ENCODE data around the gene ARFIP2.
A peak's percentile ranks its signal among the peaks of the same experiment; 100 is the strongest.
"Not testable (repeated sequence)": the region's sequence is repeated elsewhere in the genome, so short reads cannot be mapped to it uniquely, and the experiment has no call there.

The ARFIP2 gene

DNA sequence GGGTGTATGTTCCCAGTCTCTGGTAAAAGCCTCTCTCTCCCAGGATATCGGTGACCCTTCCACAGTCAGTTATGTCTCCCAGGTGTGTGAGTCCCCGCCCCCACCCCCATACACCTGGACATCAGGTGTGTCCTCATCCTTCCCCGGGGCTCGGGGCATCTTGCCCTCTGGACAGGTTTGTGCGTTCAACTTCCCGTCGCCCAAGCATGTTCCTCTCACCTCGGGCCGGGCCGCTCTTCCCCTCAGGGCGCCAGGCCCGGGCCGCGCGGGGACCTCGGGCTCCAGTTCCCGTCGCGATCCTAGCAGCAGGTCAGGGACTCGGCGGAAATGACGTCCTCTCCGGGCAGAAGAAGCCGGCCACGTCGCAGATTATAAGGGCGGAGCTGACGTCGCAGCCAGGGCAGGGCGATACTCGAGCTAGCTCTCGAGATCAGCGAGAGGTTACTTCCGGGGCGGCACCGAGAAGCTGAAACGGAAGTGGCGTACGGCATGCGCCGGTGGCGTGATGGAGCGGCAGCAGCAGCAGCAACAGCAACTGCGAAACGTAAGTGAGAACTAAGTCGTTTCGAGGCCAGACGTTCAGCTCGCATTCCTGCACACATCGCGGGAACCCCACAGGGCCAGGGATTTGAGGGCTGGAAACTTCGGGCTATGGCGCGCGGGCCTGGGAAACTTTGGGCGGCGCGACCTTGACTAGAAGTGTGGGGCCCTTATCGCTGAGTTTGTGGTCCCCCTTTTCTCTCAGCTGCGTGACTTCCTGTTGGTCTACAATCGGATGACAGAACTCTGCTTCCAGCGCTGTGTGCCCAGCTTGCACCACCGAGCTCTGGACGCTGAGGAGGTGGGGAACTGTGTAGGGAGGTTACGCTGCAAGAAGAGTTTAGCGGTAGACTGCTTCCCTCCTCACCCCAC is at the start of gene ARFIP2, which contains the start of gene TIMM10B:
TSS of gene ARFIP2 (minus strand) at position 320 of the 912 bp plus-strand sequence. CDS start 910 bp downstream, outside the sequence.
TSS of gene TIMM10B (plus strand) at position 490 of the 912 bp plus-strand sequence. CDS start at position 506, 16 bp downstream.
- peak; percentile 93 for DNase-seq (ENCODE audit: low read depth)

GRCh38 chr11:6530848-6531247 is 49.7 kb upstream of the ARFIP2 start:
- DNase-seq (ENCODE audit: low read depth): no peak

DNA sequence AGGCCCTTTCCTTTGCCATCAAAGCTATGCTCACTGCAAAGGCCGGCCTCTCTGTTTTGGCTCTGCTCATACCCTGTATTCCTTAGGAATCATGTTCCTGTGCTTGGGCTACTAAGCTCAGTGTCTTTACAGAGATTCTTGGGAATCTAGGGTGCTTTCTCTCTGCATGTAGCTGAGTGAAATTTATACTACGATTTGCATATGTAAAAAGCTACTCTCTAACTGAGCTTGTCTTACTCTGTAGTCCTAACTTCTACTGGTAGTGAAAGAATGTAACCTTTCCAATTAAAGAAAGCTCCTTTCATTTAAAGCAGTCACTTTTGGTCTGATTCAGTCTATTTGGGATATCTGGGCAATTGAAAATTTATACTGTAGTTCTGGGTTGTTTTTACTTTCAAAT is 48.1 kb upstream of the ARFIP2 start:
- no peak for DNase-seq (ENCODE audit: low read depth)

DNA sequence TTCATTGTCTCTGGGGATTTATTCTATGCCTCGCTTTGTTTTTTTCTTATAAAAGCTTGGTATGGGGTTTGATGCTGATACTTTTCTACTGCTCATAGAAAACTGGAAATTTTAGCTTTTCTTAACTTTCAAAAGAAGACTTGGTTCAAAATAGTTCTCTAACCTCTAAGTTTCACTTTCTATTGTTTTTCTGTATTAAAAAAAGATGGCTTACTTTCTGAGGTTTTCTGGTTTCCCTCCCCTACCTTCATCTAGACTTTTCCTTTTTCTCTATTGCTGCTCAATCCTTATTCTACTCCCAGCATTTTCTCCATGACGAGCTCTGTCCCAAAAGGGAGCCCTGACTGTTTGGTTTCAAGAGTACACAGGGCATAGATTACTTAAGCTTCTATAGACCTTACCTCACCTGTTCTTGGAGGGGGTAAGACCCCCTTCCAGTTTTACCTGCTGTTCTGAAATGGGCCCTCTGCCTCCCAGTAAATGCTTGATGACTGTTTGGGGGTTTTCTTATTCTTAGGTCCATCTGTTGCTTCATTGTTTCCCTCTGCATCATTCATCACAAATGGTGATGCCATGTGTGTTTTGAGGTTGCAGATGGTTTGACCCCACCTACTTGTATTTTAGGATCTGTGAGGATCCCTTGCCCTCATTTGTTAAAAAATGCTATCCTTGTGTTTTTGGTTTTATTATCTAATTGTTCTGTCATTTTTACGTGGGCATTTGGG is 45.4 kb upstream of the ARFIP2 start:
- DNase-seq (ENCODE audit: low read depth): no peak

GRCh38 chr11:6523253-6523652 is 42.1 kb upstream of the ARFIP2 start:
- DNase-seq (ENCODE audit: low read depth): no peak

DNA sequence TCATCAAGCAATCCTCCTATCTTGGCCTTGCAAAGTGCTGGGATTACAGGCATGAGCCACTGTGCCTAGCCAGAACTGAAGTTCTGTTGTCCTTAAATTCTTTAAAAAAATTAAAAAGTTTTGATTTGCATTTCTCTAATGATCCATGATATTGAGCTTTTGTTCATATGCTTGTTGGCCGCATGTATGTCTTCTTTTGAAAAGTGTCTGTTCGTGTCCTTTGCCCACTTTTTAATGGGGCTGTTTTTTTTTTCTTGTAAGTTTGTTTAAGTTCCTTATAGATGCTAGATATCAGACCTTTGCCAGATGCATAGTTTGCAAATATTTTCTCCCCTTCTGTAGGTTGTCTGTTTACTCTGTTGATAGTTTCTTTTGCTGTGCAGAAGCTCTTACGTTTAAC is 40.8 kb upstream of the ARFIP2 start:
- not testable (repeated sequence) for DNase-seq (ENCODE audit: low read depth)

DNA sequence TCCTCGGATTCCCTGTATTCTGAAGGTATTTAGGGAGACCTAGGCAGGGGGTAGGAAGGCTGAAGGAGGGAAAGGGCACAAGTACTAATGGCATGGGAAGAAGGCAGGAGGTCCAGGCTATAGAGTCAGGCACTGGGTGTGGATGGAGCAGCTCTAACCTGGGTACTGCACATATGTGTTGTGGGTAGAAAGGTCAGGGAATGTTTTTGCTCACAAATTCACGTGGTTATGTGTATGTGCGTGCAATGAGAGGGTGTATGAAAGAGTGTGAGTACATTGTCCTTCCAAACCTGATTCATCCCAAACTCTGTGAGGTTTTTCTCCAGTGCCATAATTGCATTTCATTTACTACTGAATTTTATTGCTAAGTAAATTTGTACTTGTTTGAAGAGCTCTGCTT is 39.1 kb upstream of the ARFIP2 start:
- no peak for DNase-seq (ENCODE audit: low read depth)

- no peak for DNase-seq (ENCODE audit: low read depth)
Observed at GRCh38 chr11:6516865-6517264, 35.7 kb upstream of the ARFIP2 start.

- no peak for DNase-seq (ENCODE audit: low read depth)
Observed at GRCh38 chr11:6505577-6506240, 24.6 kb upstream of the ARFIP2 start.

DNA sequence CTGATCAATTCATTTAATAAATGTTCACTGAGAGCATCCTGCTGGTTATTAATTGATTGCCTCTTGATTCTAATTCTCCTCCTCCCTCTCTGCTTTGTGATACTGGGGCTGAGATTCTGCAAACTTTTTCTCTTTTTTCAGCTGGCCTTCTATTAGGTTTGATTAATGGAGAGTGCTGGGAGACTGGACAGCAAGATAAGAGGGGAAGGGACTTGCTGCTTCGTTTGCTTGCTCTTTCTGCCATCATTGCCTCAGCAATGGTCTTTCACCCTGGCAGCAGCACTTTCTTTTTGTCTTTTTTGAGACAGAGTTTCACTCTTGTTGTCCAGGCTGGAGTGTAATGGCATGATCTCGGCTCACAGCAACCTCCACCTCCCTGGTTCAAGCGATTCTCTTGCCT is 23.0 kb upstream of the ARFIP2 start:
- DNase-seq (ENCODE audit: low read depth): no peak

- DNase-seq (ENCODE audit: low read depth): no peak
Observed at GRCh38 chr11:6502382-6502781, 21.3 kb upstream of the ARFIP2 start.

GRCh38 chr11:6498544-6498943 is 17.4 kb upstream of the ARFIP2 start:
- DNase-seq (ENCODE audit: low read depth): no peak

DNA sequence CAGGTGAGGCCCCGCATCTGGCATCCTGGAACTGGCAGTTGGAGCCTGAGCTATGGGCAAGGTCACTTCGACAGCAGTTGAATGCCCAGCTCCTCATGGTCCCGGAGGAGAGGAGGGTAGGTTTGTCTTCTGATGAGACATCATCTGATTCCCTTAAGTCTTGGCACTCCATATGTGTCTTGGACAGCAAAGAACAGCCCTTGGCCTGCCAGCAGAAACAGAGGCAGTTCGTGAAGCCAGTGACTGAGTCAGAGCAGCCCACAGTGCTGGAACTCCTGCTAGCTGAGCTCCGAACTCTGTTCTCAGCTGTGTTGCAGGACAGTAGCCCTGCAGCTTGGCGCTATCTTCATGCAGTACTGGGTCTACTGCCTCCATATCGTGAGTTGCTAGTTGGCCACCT is 17.0 kb upstream of the ARFIP2 start:
- no peak for DNase-seq (ENCODE audit: low read depth)

DNA sequence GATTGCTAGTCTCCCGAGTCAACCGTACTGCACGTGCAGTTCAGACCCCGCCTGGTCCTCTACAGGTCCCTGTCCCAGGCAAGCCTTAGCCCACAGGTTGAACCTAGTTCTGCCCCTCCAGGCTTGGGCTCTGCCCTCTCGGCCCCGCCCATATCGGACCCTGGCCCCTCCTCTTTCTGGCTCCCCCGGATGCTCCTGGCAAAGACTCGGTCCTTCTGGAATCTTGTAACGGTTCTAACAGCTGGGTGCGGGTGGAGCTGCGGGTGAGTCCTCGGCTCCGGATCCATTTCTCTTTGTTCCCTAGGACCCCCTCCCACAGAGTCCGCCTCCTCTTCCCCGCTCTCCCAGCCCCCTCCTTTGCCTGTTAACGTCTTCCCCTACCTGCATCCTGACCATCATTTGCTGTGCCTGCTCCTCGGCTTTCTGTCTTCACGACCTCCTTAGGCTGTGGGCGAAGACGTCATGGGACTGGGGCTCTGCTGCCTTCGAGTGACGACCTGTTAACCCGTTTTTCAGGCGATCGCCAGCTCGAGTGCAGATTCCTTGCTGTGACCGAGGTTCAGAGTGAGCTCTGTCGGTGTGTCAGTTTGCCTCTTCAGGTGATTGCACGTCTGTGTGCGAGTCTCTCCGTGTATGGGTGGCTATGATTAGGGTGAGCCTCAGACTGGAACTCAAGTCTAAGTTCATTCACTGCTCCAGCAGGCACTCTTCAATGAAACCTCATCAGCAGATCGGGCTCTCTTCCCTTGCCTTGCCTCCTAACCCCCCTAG is 16.1 kb upstream of the ARFIP2 start, which contains the start of gene DNHD1:
TSS of gene DNHD1 (plus strand) at position 212 of the 771 bp plus-strand sequence. CDS start 936 bp downstream, outside the sequence.
- no peak for DNase-seq (ENCODE audit: low read depth)

GRCh38 chr11:6489306-6489705 is 8.2 kb upstream of the ARFIP2 start:
- no peak for DNase-seq (ENCODE audit: low read depth)

- DNase-seq (ENCODE audit: low read depth): no peak
Observed at GRCh38 chr11:6488821-6489220, 7.7 kb upstream of the ARFIP2 start.

GRCh38 chr11:6488342-6488741 is 7.2 kb upstream of the ARFIP2 start:
- no peak for DNase-seq (ENCODE audit: low read depth)

- DNase-seq (ENCODE audit: low read depth): no peak
Observed at GRCh38 chr11:6486938-6487337, 5.8 kb upstream of the ARFIP2 start.

DNA sequence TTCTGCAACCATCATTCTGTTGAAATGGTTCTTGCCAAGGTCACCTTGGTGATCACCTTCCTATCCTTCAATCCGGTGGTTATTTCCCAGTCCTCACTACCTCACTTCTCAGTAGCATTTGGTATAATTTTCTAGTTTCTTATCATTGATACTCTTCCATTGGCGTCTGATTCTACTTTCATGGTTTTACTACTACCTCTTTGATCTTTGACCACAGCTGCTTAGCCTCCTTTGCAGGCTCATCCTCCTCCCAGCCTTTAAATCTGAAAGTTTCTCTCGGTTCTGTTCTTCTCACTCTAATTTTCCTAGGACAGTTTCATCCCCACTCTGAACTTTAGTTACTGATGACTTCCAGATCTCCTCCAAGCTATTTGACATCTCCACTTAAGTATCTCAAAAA is 5.1 kb upstream of the ARFIP2 start:
- DNase-seq (ENCODE audit: low read depth): no peak

DNA sequence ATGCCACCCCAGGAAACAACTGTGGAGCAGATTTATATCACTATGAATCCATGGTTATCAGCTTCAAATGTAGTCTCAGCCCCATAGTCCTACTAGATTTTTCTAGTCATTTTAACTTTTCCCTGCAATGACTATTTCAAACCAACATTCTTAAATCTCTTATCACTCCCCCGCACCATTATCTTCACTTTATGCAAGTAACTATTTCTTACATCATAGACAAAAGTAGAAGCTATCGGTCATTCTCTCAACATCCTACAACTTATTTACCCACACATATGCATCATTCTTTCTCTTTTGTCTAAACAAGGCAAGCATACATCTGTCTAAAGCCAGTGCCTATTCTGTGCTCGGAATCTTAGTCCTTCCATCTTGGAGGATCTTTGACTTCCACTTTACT is 4.5 kb upstream of the ARFIP2 start:
- no peak for DNase-seq (ENCODE audit: low read depth)

- no peak for DNase-seq (ENCODE audit: low read depth)
Observed at GRCh38 chr11:6483015-6483414, 1.9 kb upstream of the ARFIP2 start.

- no peak for DNase-seq (ENCODE audit: low read depth)
Observed at GRCh38 chr11:6482441-6482840, 1.3 kb upstream of the ARFIP2 start.

Data from activated gamma-delta T cell treated with anti-CD3 and anti-CD28 coated beads, Interleukin-2, amount 50 U/mL, for 16 hours (primary cell).